MM.1S (cell line): ENCODE data around the gene KCNK4.

Experiments
- DNase-seq: peaks from one replicate; pipeline ENCODE4 v3.0.0-alpha.2; 2015
- H2AFZ ChIP-seq: fragments of 300-600 bp; sonication (generic); 2 replicates; pipeline ENCODE4 v1.6.0; 2016; ENCODE audit warnings: antibody characterized with exemption, low read length
- H3F3A ChIP-seq: fragments of 300-600 bp; sonication (generic); 2 replicates; pipeline ENCODE4 v1.6.1; 2016; ENCODE audit warnings: mild to moderate bottlenecking, antibody characterized with exemption, low read length, moderate library complexity, mixed read lengths; ENCODE audit not compliant: insufficient read depth
- H3K27ac ChIP-seq: fragments of 300-600 bp; sonication (generic); 2 replicates; pipeline ENCODE4 v1.5.1; 2016; ENCODE audit warnings: mild to moderate bottlenecking, low read length
- H3K27me3 ChIP-seq: fragments of 300-600 bp; sonication (generic); replicated peaks from 2 replicates; pipeline ENCODE4 v1.6.0; 2016; ENCODE audit warnings: low read length; ENCODE audit not compliant: insufficient read depth
- H3K36me3 ChIP-seq: fragments of 300-600 bp; sonication (generic); replicated peaks from 2 replicates; pipeline ENCODE4 v1.6.1; 2016; ENCODE audit warnings: mild to moderate bottlenecking, low read length, mixed read lengths; ENCODE audit not compliant: insufficient read depth
- H3K4me1 ChIP-seq: fragments of 300-600 bp; sonication (generic); 2 replicates; pipeline ENCODE4 v1.6.1; 2016; ENCODE audit warnings: low read length, mixed read lengths
- H3K4me2 ChIP-seq: fragments of 300-600 bp; sonication (generic); 2 replicates; pipeline ENCODE4 v1.6.0; 2016; ENCODE audit warnings: low read depth, low read length
- H3K4me3 ChIP-seq: fragments of 300-600 bp; sonication (generic); 2 replicates; pipeline ENCODE4 v1.5.1; 2016; ENCODE audit warnings: low read length, mixed read lengths
- H3K79me2 ChIP-seq: fragments of 300-600 bp; sonication (generic); 2 replicates; pipeline ENCODE4 v1.6.1; 2016; ENCODE audit warnings: mixed run types, low read length, mixed read lengths
- H3K9ac ChIP-seq: fragments of 300-600 bp; sonication (generic); 2 replicates; pipeline ENCODE4 v1.6.1; 2016; ENCODE audit warnings: low read length, mixed read lengths
- H3K9me2 ChIP-seq: fragments of 300-600 bp; sonication (generic); replicated peaks from 2 replicates; pipeline ENCODE4 v1.6.1; 2016; ENCODE audit warnings: mild to moderate bottlenecking, low read length, mixed read lengths; ENCODE audit not compliant: insufficient read depth
- H3K9me3 ChIP-seq: fragments of 300-600 bp; sonication (generic); replicated peaks from 2 replicates; pipeline ENCODE4 v1.6.1; 2016; ENCODE audit warnings: mild to moderate bottlenecking, low read length, mixed read lengths; ENCODE audit not compliant: insufficient read depth
- H4K20me1 ChIP-seq: fragments of 300-600 bp; sonication (generic); 2 replicates; pipeline ENCODE4 v1.6.1; 2016; ENCODE audit warnings: mild to moderate bottlenecking, low read length, moderate library complexity, mixed read lengths; ENCODE audit not compliant: insufficient read depth
- CTCF ChIP-seq: fragments of 300-600 bp; sonication (generic); IDR thresholded peaks from 2 replicates; pipeline ENCODE4 v1.5.1; 2016; ENCODE audit warnings: antibody characterized with exemption, low read length, mixed read lengths
- EZH2 ChIP-seq: fragments of 300-600 bp; sonication (generic); optimal IDR thresholded peaks from 2 replicates; pipeline ENCODE3; 2017; ENCODE audit warnings: low read depth, mild to moderate bottlenecking, antibody characterized with exemption, low read length, mixed read lengths
- EZH2phosphoT487 ChIP-seq: fragments of 300-600 bp; sonication (generic); IDR thresholded peaks from 2 replicates; pipeline ENCODE4 v1.6.1; 2018; ENCODE audit warnings: antibody characterized with exemption, low read length

Gene KCNK4

DNA sequence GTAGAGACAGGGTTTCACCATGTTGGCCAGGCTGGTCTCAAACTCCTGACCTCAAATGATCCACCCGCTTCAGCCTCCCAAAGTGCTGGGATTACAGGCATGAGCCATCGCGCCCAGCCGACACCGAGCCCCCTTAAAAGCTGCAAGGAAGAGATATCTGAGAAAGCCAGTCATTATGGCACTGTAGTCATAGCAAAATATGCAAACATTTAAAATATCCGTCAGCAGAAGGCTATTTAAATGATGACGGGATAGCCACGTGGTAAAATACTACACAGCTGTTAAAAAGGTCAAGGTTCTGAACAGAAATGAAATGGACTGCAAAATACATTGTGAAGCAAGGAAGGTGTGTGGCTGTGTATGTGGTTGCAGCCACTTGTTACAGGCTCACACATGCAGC is 42.5 kb downstream of the KCNK4 start:
- no peaks in the 10 kb centered on the region for H3K79me2 ChIP-seq
- TF ChIP-seq EZH2phosphoT487, result no peak
- TF ChIP-seq CTCF, result no peak
- TF ChIP-seq EZH2, result no peak
- peaks cover 4% of the 10 kb centered on the region; the same call in 1 of the 2 replicates for H3K4me1 ChIP-seq
- no peaks in the 10 kb centered on the region for H4K20me1 ChIP-seq
- no peak for DNase-seq
- no peak overlapping the region for H3K9ac ChIP-seq
- no peaks in the 10 kb centered on the region for H3K9me3 ChIP-seq
- no peak overlapping the region for H3K4me2 ChIP-seq
- H2AFZ ChIP-seq, result no peak overlapping the region
- H3K27ac ChIP-seq, result no peak overlapping the region
- H3F3A ChIP-seq, result no peaks in the 10 kb centered on the region
- no peaks in the 10 kb centered on the region for H3K27me3 ChIP-seq
- H3K36me3 ChIP-seq, result no peaks in the 10 kb centered on the region
- no peak overlapping the region for H3K4me3 ChIP-seq
- no peaks in the 10 kb centered on the region for H3K9me2 ChIP-seq

- H3K4me2 ChIP-seq, result no peak overlapping the region
- no peak for DNase-seq
- no peak overlapping the region for H3K27ac ChIP-seq
- H3K27me3 ChIP-seq, result no peaks in the 10 kb centered on the region
- no peaks in the 10 kb centered on the region for H3K9me2 ChIP-seq
- no peaks in the 10 kb centered on the region for H3K9me3 ChIP-seq
- peaks cover 8% of the 10 kb centered on the region for H3K79me2 ChIP-seq
- no peaks in the 10 kb centered on the region for H3K36me3 ChIP-seq
- no peaks in the 10 kb centered on the region for H4K20me1 ChIP-seq
- H3K4me1 ChIP-seq, result peaks cover 4% of the 10 kb centered on the region; the same call in 1 of the 2 replicates
- TF ChIP-seq CTCF (no peak), EZH2 (no peak), EZH2phosphoT487 (no peak)
- H3K9ac ChIP-seq, result no peak overlapping the region
- no peak overlapping the region for H2AFZ ChIP-seq
- H3F3A ChIP-seq, result peaks cover 7% of the 10 kb centered on the region; the same call in 1 of the 2 replicates
- H3K4me3 ChIP-seq, result no peak overlapping the region
Observed at GRCh38 chr11:64334764-64335735, 43.9 kb downstream of the KCNK4 start.

- H3K27ac ChIP-seq, result no peak overlapping the region
- H3K4me3 ChIP-seq, result no peak overlapping the region
- peaks cover 27% of the 10 kb centered on the region for H3K79me2 ChIP-seq
- no peaks in the 10 kb centered on the region for H3K27me3 ChIP-seq
- peaks cover 7% of the 10 kb centered on the region for H3K4me1 ChIP-seq
- no peak overlapping the region for H2AFZ ChIP-seq
- no peaks in the 10 kb centered on the region for H3K9me2 ChIP-seq
- no peaks in the 10 kb centered on the region for H3K9me3 ChIP-seq
- no peak for DNase-seq
- no peaks in the 10 kb centered on the region for H3K36me3 ChIP-seq
- H4K20me1 ChIP-seq, result no peaks in the 10 kb centered on the region
- H3K9ac ChIP-seq, result no peak overlapping the region
- no peak for TF ChIP-seq EZH2
- H3K4me2 ChIP-seq, result no peak overlapping the region
- peaks cover 9% of the 10 kb centered on the region for H3F3A ChIP-seq
Observed at GRCh38 chr11:64337538-64338249, 46.6 kb downstream of the KCNK4 start.
